ENCODE results near the gene TNKS2. TPM values are rescaled to one million over a fixed set of nuclear protein-coding genes. Genes with fewer than 3 reads are reported as not detected.

The TNKS2 gene
- total and polyA plus RNA-seq, 2 of the 13 experiments (the other 11 are each of a cell fraction or from before 2014, with no cell fraction given), result 15.2 to 19.4 TPM

DNA sequence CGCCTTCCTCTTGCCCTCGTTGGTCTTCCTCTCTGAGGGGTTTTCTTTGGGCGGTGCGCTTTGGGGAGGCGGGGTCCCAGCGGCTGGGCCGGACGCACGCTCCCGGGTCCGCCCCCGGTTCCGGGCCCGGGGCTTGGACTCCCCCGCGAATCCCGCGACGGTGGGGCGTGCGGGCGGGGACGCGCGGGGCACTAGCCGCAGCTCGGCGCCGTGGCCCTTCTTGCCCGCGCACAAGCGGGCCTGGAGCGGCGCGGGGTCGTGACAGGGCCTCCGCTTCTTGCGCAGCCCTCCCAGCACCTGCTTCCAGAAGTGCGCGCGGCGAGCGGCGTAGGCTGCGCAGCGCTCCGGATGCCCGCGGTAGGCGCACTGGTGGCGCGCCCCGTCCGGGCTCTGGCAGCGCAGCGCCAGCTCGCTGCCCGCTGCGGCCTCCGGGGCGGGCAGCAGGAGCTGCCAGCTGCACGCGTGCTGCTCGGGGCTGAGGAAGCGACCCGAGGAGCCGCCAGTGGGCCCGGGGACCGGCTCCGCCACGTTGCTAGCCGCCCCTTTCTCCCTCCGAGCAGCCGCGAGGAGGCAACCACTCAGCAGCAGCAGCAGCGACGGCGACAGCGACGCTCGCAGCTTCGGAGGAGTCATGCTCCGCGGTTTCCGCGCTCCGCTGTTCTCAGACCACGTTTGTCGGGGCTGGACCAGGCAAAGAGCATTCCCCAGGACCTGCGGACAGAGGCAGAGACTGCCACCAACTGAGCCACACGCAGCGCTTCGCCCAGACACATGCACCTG lies 110.3 kb downstream of the TNKS2 start (continued):
- TF ChIP-seq, protein P1, sequence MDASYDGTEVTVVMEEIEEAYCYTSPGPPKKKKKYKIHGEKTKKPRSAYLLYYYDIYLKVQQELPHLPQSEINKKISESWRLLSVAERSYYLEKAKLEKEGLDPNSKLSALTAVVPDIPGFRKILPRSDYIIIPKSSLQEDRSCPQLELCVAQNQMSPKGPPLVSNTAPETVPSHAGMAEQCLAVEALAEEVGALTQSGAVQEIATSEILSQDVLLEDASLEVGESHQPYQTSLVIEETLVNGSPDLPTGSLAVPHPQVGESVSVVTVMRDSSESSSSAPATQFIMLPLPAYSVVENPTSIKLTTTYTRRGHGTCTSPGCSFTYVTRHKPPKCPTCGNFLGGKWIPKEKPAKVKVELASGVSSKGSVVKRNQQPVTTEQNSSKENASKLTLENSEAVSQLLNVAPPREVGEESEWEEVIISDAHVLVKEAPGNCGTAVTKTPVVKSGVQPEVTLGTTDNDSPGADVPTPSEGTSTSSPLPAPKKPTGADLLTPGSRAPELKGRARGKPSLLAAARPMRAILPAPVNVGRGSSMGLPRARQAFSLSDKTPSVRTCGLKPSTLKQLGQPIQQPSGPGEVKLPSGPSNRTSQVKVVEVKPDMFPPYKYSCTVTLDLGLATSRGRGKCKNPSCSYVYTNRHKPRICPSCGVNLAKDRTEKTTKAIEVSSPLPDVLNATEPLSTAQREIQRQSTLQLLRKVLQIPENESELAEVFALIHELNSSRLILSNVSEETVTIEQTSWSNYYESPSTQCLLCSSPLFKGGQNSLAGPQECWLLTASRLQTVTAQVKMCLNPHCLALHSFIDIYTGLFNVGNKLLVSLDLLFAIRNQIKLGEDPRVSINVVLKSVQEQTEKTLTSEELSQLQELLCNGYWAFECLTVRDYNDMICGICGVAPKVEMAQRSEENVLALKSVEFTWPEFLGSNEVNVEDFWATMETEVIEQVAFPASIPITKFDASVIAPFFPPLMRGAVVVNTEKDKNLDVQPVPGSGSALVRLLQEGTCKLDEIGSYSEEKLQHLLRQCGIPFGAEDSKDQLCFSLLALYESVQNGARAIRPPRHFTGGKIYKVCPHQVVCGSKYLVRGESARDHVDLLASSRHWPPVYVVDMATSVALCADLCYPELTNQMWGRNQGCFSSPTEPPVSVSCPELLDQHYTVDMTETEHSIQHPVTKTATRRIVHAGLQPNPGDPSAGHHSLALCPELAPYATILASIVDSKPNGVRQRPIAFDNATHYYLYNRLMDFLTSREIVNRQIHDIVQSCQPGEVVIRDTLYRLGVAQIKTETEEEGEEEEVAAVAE (CRISPR knock-in tag; IDR thresholded peaks at IDR 0.05; ENCODE audit: borderline replicate concordance), result peak; percentile 80; the same call in 1 of the 2 replicates
- TF ChIP-seq ZNF138 (CRISPR knock-in tag; IDR thresholded peaks at IDR 0.05; ENCODE audit: low read depth), result no peak
- TF ChIP-seq, protein P2, sequence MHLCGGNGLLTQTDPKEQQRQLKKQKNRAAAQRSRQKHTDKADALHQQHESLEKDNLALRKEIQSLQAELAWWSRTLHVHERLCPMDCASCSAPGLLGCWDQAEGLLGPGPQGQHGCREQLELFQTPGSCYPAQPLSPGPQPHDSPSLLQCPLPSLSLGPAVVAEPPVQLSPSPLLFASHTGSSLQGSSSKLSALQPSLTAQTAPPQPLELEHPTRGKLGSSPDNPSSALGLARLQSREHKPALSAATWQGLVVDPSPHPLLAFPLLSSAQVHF (CRISPR knock-in tag; IDR thresholded peaks at IDR 0.05), result peak; percentile 77; the same call in 1 of the 2 replicates
- TF ChIP-seq ZBTB7B (CRISPR knock-in tag; IDR thresholded peaks at IDR 0.05), result peak; percentile 79
- TF ChIP-seq ZMAT3 (CRISPR knock-in tag; conservative IDR thresholded peaks at IDR 0.05), result peak; percentile 87; the same call in 1 of the 2 replicates
- TF ChIP-seq HNRNPH1 (optimal IDR thresholded peaks at IDR 0.05; ENCODE audit: low read depth, low read length), result no peak
- peak; percentile 80; the same call in 1 of the 2 replicates for TF ChIP-seq CBX5 (CRISPR knock-in tag; IDR thresholded peaks at IDR 0.05; ENCODE audit: borderline replicate concordance)
- 0 out of 2 replicates have a peak, but pooled peaks have one; percentile 25 for TF ChIP-seq ZNF468 (CRISPR knock-in tag; IDR thresholded peaks at IDR 0.05)
- TF ChIP-seq, protein P3, sequence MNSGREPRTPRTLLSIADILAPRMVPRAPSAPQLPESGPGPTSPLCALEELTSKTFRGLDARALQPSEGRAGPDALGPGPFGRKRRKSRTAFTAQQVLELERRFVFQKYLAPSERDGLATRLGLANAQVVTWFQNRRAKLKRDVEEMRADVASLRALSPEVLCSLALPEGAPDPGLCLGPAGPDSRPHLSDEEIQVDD (CRISPR knock-in tag; IDR thresholded peaks at IDR 0.05; ENCODE audit: borderline replicate concordance), result peak; percentile 60; the same call in 1 of the 2 replicates
- TF ChIP-seq PAF1 (CRISPR knock-in tag; IDR thresholded peaks at IDR 0.05), result no peak
- no peak; the same call in 1 of the 2 replicates for TF ChIP-seq ZNF549 (CRISPR knock-in tag; IDR thresholded peaks at IDR 0.05)
- TF ChIP-seq, protein P4, sequence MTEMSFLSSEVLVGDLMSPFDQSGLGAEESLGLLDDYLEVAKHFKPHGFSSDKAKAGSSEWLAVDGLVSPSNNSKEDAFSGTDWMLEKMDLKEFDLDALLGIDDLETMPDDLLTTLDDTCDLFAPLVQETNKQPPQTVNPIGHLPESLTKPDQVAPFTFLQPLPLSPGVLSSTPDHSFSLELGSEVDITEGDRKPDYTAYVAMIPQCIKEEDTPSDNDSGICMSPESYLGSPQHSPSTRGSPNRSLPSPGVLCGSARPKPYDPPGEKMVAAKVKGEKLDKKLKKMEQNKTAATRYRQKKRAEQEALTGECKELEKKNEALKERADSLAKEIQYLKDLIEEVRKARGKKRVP (CRISPR knock-in tag; IDR thresholded peaks at IDR 0.05), result no peak
- no peak for TF ChIP-seq ZNF589 (CRISPR knock-in tag; conservative IDR thresholded peaks at IDR 0.05)
- TF ChIP-seq, protein P5, sequence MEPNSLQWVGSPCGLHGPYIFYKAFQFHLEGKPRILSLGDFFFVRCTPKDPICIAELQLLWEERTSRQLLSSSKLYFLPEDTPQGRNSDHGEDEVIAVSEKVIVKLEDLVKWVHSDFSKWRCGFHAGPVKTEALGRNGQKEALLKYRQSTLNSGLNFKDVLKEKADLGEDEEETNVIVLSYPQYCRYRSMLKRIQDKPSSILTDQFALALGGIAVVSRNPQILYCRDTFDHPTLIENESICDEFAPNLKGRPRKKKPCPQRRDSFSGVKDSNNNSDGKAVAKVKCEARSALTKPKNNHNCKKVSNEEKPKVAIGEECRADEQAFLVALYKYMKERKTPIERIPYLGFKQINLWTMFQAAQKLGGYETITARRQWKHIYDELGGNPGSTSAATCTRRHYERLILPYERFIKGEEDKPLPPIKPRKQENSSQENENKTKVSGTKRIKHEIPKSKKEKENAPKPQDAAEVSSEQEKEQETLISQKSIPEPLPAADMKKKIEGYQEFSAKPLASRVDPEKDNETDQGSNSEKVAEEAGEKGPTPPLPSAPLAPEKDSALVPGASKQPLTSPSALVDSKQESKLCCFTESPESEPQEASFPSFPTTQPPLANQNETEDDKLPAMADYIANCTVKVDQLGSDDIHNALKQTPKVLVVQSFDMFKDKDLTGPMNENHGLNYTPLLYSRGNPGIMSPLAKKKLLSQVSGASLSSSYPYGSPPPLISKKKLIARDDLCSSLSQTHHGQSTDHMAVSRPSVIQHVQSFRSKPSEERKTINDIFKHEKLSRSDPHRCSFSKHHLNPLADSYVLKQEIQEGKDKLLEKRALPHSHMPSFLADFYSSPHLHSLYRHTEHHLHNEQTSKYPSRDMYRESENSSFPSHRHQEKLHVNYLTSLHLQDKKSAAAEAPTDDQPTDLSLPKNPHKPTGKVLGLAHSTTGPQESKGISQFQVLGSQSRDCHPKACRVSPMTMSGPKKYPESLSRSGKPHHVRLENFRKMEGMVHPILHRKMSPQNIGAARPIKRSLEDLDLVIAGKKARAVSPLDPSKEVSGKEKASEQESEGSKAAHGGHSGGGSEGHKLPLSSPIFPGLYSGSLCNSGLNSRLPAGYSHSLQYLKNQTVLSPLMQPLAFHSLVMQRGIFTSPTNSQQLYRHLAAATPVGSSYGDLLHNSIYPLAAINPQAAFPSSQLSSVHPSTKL (CRISPR knock-in tag; IDR thresholded peaks at IDR 0.05), result peak; percentile 81
- no peak for TF ChIP-seq FIP1L1 (IDR thresholded peaks at IDR 0.05; ENCODE audit: borderline replicate concordance, insufficient read depth, low read depth, low read length)
- TF ChIP-seq, protein P6, sequence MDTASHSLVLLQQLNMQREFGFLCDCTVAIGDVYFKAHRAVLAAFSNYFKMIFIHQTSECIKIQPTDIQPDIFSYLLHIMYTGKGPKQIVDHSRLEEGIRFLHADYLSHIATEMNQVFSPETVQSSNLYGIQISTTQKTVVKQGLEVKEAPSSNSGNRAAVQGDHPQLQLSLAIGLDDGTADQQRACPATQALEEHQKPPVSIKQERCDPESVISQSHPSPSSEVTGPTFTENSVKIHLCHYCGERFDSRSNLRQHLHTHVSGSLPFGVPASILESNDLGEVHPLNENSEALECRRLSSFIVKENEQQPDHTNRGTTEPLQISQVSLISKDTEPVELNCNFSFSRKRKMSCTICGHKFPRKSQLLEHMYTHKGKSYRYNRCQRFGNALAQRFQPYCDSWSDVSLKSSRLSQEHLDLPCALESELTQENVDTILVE (CRISPR knock-in tag; IDR thresholded peaks at IDR 0.05), result 0 out of 2 replicates have a peak, but pooled peaks have one; percentile 15
- TF ChIP-seq NFRKB (IDR thresholded peaks at IDR 0.05), result no peak
